Astrocyte (in vitro differentiated cells and primary cell): Measurements from ENCODE around the gene TMEM219. TPM values are rescaled to one million over a fixed set of nuclear protein-coding genes. Genes with fewer than 3 reads are reported as not detected.

Source experiments
- DNase-seq: peaks from one replicate; pipeline ENCODE4 v3.0.0-alpha.2; 2010; ENCODE audit warnings: low read depth
- FAIRE-seq: peaks from 2 replicates; lab custom pipeline; 2011; peaks lifted over from hg19 to GRCh38; lab: Jason Lieb, UNC
- H2AFZ ChIP-seq: 2 replicates; pipeline ENCODE4 v1.6.0; 2012; ENCODE audit warnings: low read depth, low read length, inconsistent platforms
- H3K27ac ChIP-seq: 2 replicates; pipeline ENCODE4 v1.5.1; 2011; ENCODE audit warnings: low read depth, low read length, inconsistent platforms
- H3K27me3 ChIP-seq: 2 replicates; pipeline ENCODE4 v1.6.0; 2011; ENCODE audit warnings: low read length, inconsistent platforms; ENCODE audit not compliant: insufficient read depth
- H3K36me3 ChIP-seq: 2 replicates; pipeline ENCODE4 v1.5.1; 2011; ENCODE audit warnings: low read length, inconsistent platforms; ENCODE audit not compliant: insufficient read depth
- H3K4me1 ChIP-seq: 2 replicates; pipeline ENCODE4 v1.5.1; 2011; ENCODE audit warnings: low read length, inconsistent platforms; ENCODE audit not compliant: insufficient read depth
- H3K4me2 ChIP-seq: 2 replicates; pipeline ENCODE4 v1.6.0; 2012; ENCODE audit warnings: low read length, inconsistent platforms
- H3K4me3 ChIP-seq: 2 replicates; pipeline ENCODE4 v1.5.1; 2011; ENCODE audit warnings: low read depth, mild to moderate bottlenecking, low read length, inconsistent platforms; ENCODE audit not compliant: insufficient read depth
- H3K79me2 ChIP-seq: 2 replicates; pipeline ENCODE4 v1.6.0; 2012; ENCODE audit warnings: mild to moderate bottlenecking, low read length, inconsistent platforms; ENCODE audit not compliant: insufficient read depth
- H3K9ac ChIP-seq: 2 replicates; pipeline ENCODE4 v1.6.0; 2012; ENCODE audit warnings: mild to moderate bottlenecking, low read length, inconsistent platforms
- H3K9me3 ChIP-seq: 2 replicates; pipeline ENCODE4 v1.5.1; 2012; ENCODE audit warnings: low read depth, mild to moderate bottlenecking, low read length, inconsistent platforms; ENCODE audit not compliant: insufficient read depth
- H4K20me1 ChIP-seq: 2 replicates; pipeline ENCODE4 v1.6.0; 2012; ENCODE audit warnings: low read length, inconsistent platforms; ENCODE audit not compliant: insufficient read depth
- H3K27ac Mint-ChIP-seq: one replicate; pipeline ENCODE4 v1.8.0; 2021; ENCODE audit warnings: mild to moderate bottlenecking, mixed read lengths; ENCODE audit not compliant: unreplicated experiment
- H3K27me3 Mint-ChIP-seq: one replicate; pipeline ENCODE4 v1.8.0; 2021; ENCODE audit warnings: low read depth, mixed read lengths; ENCODE audit not compliant: unreplicated experiment
- H3K36me3 Mint-ChIP-seq: one replicate; pipeline ENCODE4 v1.8.0; 2021; ENCODE audit warnings: low read depth, mixed read lengths; ENCODE audit not compliant: unreplicated experiment
- H3K4me1 Mint-ChIP-seq: one replicate; pipeline ENCODE4 v1.8.0; 2021; ENCODE audit warnings: low read depth, mixed read lengths; ENCODE audit not compliant: unreplicated experiment
- H3K4me3 Mint-ChIP-seq: one replicate; pipeline ENCODE4 v1.8.0; 2021; ENCODE audit warnings: mild to moderate bottlenecking, moderate library complexity, mixed read lengths; ENCODE audit not compliant: unreplicated experiment
- H3K9me3 Mint-ChIP-seq: one replicate; pipeline ENCODE4 v1.8.0; 2021; ENCODE audit warnings: mild to moderate bottlenecking, mixed read lengths; ENCODE audit not compliant: unreplicated experiment
- CTCF ChIP-seq: IDR thresholded peaks from 2 replicates; pipeline ENCODE4 v1.5.1; 2011; ENCODE audit warnings: low read depth, mild to moderate bottlenecking, inconsistent platforms, low read length, moderate library complexity; ENCODE audit not compliant: insufficient read depth
- EZH2 ChIP-seq: IDR thresholded peaks from 2 replicates; pipeline ENCODE4 v1.6.1; 2012; ENCODE audit warnings: mild to moderate bottlenecking, low read length, inconsistent platforms; ENCODE audit not compliant: insufficient read depth
- total RNA-seq: library from RNA; stranded (reverse); gene quantifications from 2 replicates; pipeline ENCODE4 v1.2.1, GENCODE V29; 2021

TMEM219 gene
- total RNA-seq, 1 donor from 2014 or later: 96.6 TPM

- H3K36me3 ChIP-seq: peaks cover 67% of the 10 kb centered on the region
- no peaks in the 10 kb centered on the region for H3K4me1 Mint-ChIP-seq
- DNase-seq (no peak), FAIRE-seq (no peak)
- peaks cover 9% of the 10 kb centered on the region for H3K79me2 ChIP-seq
- H3K4me1 ChIP-seq: no peaks in the 10 kb centered on the region
- H3K4me3 ChIP-seq: no peak overlapping the region
- H3K27ac Mint-ChIP-seq: no peak overlapping the region
- H4K20me1 ChIP-seq: peaks cover 61% of the 10 kb centered on the region
- TF ChIP-seq EZH2: no peak
- TF ChIP-seq CTCF: no peak
- no peak overlapping the region for H3K4me3 Mint-ChIP-seq
- H3K9me3 Mint-ChIP-seq: no peaks in the 10 kb centered on the region
- H3K27me3 Mint-ChIP-seq: no peaks in the 10 kb centered on the region
- H2AFZ ChIP-seq: no peak overlapping the region
- no peak overlapping the region for H3K9ac ChIP-seq
- no peak overlapping the region for H3K4me2 ChIP-seq
- H3K27ac ChIP-seq: no peak overlapping the region
- H3K9me3 ChIP-seq: no peaks in the 10 kb centered on the region
- peaks cover 20% of the 10 kb centered on the region for H3K36me3 Mint-ChIP-seq
- H3K27me3 ChIP-seq: no peaks in the 10 kb centered on the region
These were observed 21.7 kb downstream of the TMEM219 start for GRCh38 chr16:29983420-29984136.

GRCh38 chr16:29984137-29984763 is 22.4 kb downstream of the TMEM219 start:
- no peak overlapping the region for H3K27ac ChIP-seq
- no peak overlapping the region for H3K9ac ChIP-seq
- no peak overlapping the region for H2AFZ ChIP-seq
- Mint-ChIP-seq H3K4me3 (no peak overlapping the region), H3K4me1 (no peaks in the 10 kb centered on the region), H3K27me3 (no peaks in the 10 kb centered on the region), H3K9me3 (no peaks in the 10 kb centered on the region), H3K36me3 (peaks cover 20% of the 10 kb centered on the region), H3K27ac (no peak overlapping the region)
- peaks cover 3% of the 10 kb centered on the region for H3K79me2 ChIP-seq
- FAIRE-seq (no peak), DNase-seq (no peak)
- H4K20me1 ChIP-seq: peaks cover 61% of the 10 kb centered on the region
- no peak overlapping the region for H3K4me2 ChIP-seq
- H3K4me3 ChIP-seq: no peak overlapping the region
- H3K4me1 ChIP-seq: no peaks in the 10 kb centered on the region
- H3K27me3 ChIP-seq: no peaks in the 10 kb centered on the region
- TF ChIP-seq EZH2 (no peak), CTCF (no peak)
- H3K36me3 ChIP-seq: peaks cover 65% of the 10 kb centered on the region
- no peaks in the 10 kb centered on the region for H3K9me3 ChIP-seq

GRCh38 chr16:29984764-29985147 is 22.9 kb downstream of the TMEM219 start:
- TF ChIP-seq EZH2: no peak
- no peak for TF ChIP-seq CTCF
- H3K4me3 ChIP-seq: no peak overlapping the region
- peaks cover 64% of the 10 kb centered on the region for H3K36me3 ChIP-seq
- H3K27me3 ChIP-seq: no peaks in the 10 kb centered on the region
- H2AFZ ChIP-seq: no peak overlapping the region
- H3K27me3 Mint-ChIP-seq: no peaks in the 10 kb centered on the region
- H3K4me2 ChIP-seq: no peak overlapping the region
- FAIRE-seq (no peak), DNase-seq (no peak)
- no peaks in the 10 kb centered on the region for H3K9me3 Mint-ChIP-seq
- peaks cover 60% of the 10 kb centered on the region for H4K20me1 ChIP-seq
- H3K9ac ChIP-seq: no peak overlapping the region
- H3K27ac Mint-ChIP-seq: no peak overlapping the region
- H3K4me1 Mint-ChIP-seq: no peaks in the 10 kb centered on the region
- H3K79me2 ChIP-seq: peaks cover 3% of the 10 kb centered on the region
- H3K4me1 ChIP-seq: no peaks in the 10 kb centered on the region
- H3K36me3 Mint-ChIP-seq: peaks cover 17% of the 10 kb centered on the region
- no peak overlapping the region for H3K27ac ChIP-seq
- no peak overlapping the region for H3K4me3 Mint-ChIP-seq
- H3K9me3 ChIP-seq: no peaks in the 10 kb centered on the region
